ENCODE measurements around the gene PLK4. TPM values are rescaled to one million over a fixed set of nuclear protein-coding genes. Genes with fewer than 3 reads are reported as not detected.

The PLK4 gene
- total and polyA plus RNA-seq, 12 donors: 0.22 to 3.7 (median 0.56) TPM

DNA sequence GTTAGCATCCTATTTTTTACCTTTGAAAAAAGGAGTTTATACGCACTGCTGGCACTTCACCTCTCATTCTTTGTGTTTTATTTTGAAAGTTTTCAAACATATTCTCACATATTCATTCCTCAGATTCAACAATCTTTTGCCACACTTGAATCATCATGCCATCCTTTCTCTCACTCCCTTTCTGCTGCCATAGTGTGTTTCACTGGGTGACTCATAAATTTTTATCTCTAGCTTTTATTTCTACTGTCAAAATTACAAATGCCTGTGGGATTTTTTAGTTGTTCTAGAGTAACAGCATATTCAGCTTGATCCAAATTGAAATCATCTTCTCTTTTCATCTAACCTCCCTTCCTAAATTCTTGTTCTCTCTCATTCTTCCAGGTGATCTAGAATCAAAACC, 56.3 kb downstream of the PLK4 start:
- H3K4me3 ChIP-seq: no peak overlapping the region
- intact Hi-C loops (cut with DNase I): no loop called here
- peaks cover 0 to 44% (median 6%) of the 10 kb centered on the region in 9 donors for H3K36me3 ChIP-seq
- WGBS, 2 donors: 95 to 100% methylated on average over 1 of the region's 1 CpG
- H3K27ac ChIP-seq: no peak overlapping the region
- H3K27me3 ChIP-seq: no peaks in the 10 kb centered on the region
- ATAC-seq (no peak), DNase-seq (no peak)
- no peaks in the 10 kb centered on the region for H3K9me3 ChIP-seq
- no peaks in the 10 kb centered on the region for H3K4me1 ChIP-seq
- TF ChIP-seq, protein P1, sequence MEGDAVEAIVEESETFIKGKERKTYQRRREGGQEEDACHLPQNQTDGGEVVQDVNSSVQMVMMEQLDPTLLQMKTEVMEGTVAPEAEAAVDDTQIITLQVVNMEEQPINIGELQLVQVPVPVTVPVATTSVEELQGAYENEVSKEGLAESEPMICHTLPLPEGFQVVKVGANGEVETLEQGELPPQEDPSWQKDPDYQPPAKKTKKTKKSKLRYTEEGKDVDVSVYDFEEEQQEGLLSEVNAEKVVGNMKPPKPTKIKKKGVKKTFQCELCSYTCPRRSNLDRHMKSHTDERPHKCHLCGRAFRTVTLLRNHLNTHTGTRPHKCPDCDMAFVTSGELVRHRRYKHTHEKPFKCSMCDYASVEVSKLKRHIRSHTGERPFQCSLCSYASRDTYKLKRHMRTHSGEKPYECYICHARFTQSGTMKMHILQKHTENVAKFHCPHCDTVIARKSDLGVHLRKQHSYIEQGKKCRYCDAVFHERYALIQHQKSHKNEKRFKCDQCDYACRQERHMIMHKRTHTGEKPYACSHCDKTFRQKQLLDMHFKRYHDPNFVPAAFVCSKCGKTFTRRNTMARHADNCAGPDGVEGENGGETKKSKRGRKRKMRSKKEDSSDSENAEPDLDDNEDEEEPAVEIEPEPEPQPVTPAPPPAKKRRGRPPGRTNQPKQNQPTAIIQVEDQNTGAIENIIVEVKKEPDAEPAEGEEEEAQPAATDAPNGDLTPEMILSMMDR (IDR thresholded peaks at IDR 0.05): no peak

Other genes with a start within 250 kb of the PLK4 start
- 1 to 10 TPM; 3.0 to 6.9 (median 4.5) TPM for gene INTU, start 247.9 kb upstream of the PLK4 start, total RNA-seq
- gene INTU, start 247.9 kb upstream of the PLK4 start, polyA plus RNA-seq: 1 to 10 TPM; 1.3 to 8.9 TPM
- not detected for gene SLC25A31, start 150.5 kb upstream of the PLK4 start, total RNA-seq
- gene SLC25A31, start 150.5 kb upstream of the PLK4 start, polyA plus RNA-seq: not detected
- gene HSPA4L, start 98.6 kb upstream of the PLK4 start, total RNA-seq: 10 to 100 TPM in 6 of 10 donors, 1 to 10 TPM in 4; 2.4 to 21.9 (median 15.6) TPM
- 1 to 10 TPM; 1.2 to 1.8 TPM for gene HSPA4L, start 98.6 kb upstream of the PLK4 start, polyA plus RNA-seq
- 10 to 100 TPM in 6 of 10 donors, 1 to 10 TPM in 4; 6.9 to 14.3 (median 11.0) TPM for gene MFSD8, start 84.3 kb downstream of the PLK4 start, total RNA-seq
- gene MFSD8, start 84.3 kb downstream of the PLK4 start, polyA plus RNA-seq: 10 to 100 TPM in 1 of 2 donors, 1 to 10 TPM in 1; 3.7 to 15.0 TPM
- 10 to 100 TPM; 12.6 to 55.9 (median 30.4) TPM for gene ABHD18, start 84.5 kb downstream of the PLK4 start, total RNA-seq
- gene ABHD18, start 84.5 kb downstream of the PLK4 start, polyA plus RNA-seq: 1 to 10 TPM; 4.7 to 6.3 TPM
- 10 to 100 TPM; 14.5 to 20.3 (median 18.9) TPM for gene LARP1B, start 180.4 kb downstream of the PLK4 start, total RNA-seq
- 10 to 100 TPM; 17.4 to 19.9 TPM for gene LARP1B, start 180.4 kb downstream of the PLK4 start, polyA plus RNA-seq

All from heart right ventricle (tissue), 16 donors.